ENCODE data around the gene LYPLA2. TPM values are rescaled to one million over a fixed set of nuclear protein-coding genes. Genes with fewer than 3 reads are reported as not detected.
"Not testable (repeated sequence)": the region's sequence is repeated elsewhere in the genome, so short reads cannot be mapped to it uniquely, and the experiment has no call there.

The LYPLA2 gene
- total and polyA plus RNA-seq, 2 donors (not counting 1 experiment from before 2014, with no cell fraction given): 50.6 to 60.5 TPM

- Histone ChIP-seq H3K27me3 (replicated peaks in 1 of 4; ENCODE audit: control extremely low read depth in 1 of 4, control insufficient read depth in 3 of 4, insufficient read depth in 4 of 4, low read length in 3 of 4) (no peaks in the 10 kb centered on the region), H3K4me3 (ENCODE audit: control extremely low read depth in 1 of 5, extremely low read depth in 1 of 5, insufficient read depth in 1 of 5, low read depth in 2 of 5, low read length in 4 of 5) (no peak overlapping the region), H3K9me3 (ENCODE audit: control extremely low read depth in 1 of 3, control insufficient read depth in 2 of 3, insufficient read depth in 1 of 3, low read length in 2 of 3) (no peaks in the 10 kb centered on the region), H3K79me2 (ENCODE audit: control insufficient read depth, insufficient read depth, low read length) (peaks cover 19% of the 10 kb centered on the region), H3K4me2 (replicated peaks; ENCODE audit: low read depth, low read length, poor library complexity, severe bottlenecking) (no peak overlapping the region), H3K4me1 (ENCODE audit: control insufficient read depth in 2 of 2, insufficient read depth in 2 of 2, low read length in 2 of 2) (peaks cover 11 to 22% of the 10 kb centered on the region in 2 donors), H3K27ac (ENCODE audit: low read length in 2 of 2) (peak overlapping the region in 1 of 2 donors; percentile 26), H4K20me1 (ENCODE audit: control insufficient read depth, insufficient read depth, low read length, poor library complexity, severe bottlenecking) (no peaks in the 10 kb centered on the region), H3K36me3 (replicated peaks in 1 of 2; ENCODE audit: control extremely low read depth in 1 of 2, control insufficient read depth in 1 of 2, extremely low read depth in 1 of 2, insufficient read depth in 2 of 2, low read length in 1 of 2) (peaks cover 0 to 21% of the 10 kb centered on the region in 2 experiments), H2AFZ (ENCODE audit: insufficient read depth, low read depth, low read length, poor library complexity, severe bottlenecking) (no peak overlapping the region), H3K9ac (ENCODE audit: low read length) (no peak overlapping the region)
- Mint-ChIP-seq H3K27ac (peak overlapping the region; percentile 6), H3K9me3 (ENCODE audit: insufficient read depth) (no peaks in the 10 kb centered on the region), H3K27me3 (no peaks in the 10 kb centered on the region), H3K4me3 (peak overlapping the region; percentile 16), H3K4me1 (peaks cover 23% of the 10 kb centered on the region)
- intact Hi-C loops (cut with micrococcal nuclease): no loop called here
- DNase-seq (no peak), ATAC-seq (ENCODE audit: low read depth) (no peak)
- no peak for TF ChIP-seq EZH2 (IDR thresholded peaks at IDR 0.05; ENCODE audit: borderline replicate concordance, insufficient read depth, low read depth, low read length, poor library complexity, severe bottlenecking)
- no peak for TF ChIP-seq CTCF (IDR thresholded peaks at IDR 0.05)
- ChIA-PET POLR2A (interaction anchor here (0.6 to 0.7 kb wide), 2 partner anchors 264 to 926 kb away, joined by 4 to 9 read pairs; no protein-coding TSS in a partner anchor), CTCF (interaction anchor here (0.8 to 1.5 kb wide), 2 partner anchors 17 to 123 kb away, joined by 3 to 5 read pairs; no protein-coding TSS in a partner anchor)
- WGBS (ENCODE audit: insufficient coverage): 93% methylated on average over 15 of the region's 21 CpGs
Observed at GRCh38 chr1:23793861-23794731, 3.2 kb downstream of the LYPLA2 start.

GRCh38 chr1:23794732-23795182, 3.8 kb downstream of the LYPLA2 start:
- DNase-seq; H3K27me3 Mint-ChIP-seq; H3K9me3 Mint-ChIP-seq (ENCODE audit: insufficient read depth); H3K9me3 ChIP-seq (ENCODE audit: control extremely low read depth in 1 of 3, control insufficient read depth in 2 of 3, insufficient read depth in 1 of 3, low read length in 2 of 3); H3K27ac Mint-ChIP-seq; H4K20me1 ChIP-seq (ENCODE audit: control insufficient read depth, insufficient read depth, low read length, poor library complexity, severe bottlenecking); H2AFZ ChIP-seq (ENCODE audit: insufficient read depth, low read depth, low read length, poor library complexity, severe bottlenecking); H3K4me2 ChIP-seq (replicated peaks; ENCODE audit: low read depth, low read length, poor library complexity, severe bottlenecking); H3K9ac ChIP-seq (ENCODE audit: low read length); H3K27ac ChIP-seq (ENCODE audit: low read length in 2 of 2); intact Hi-C loops (cut with micrococcal nuclease); H3K4me3 Mint-ChIP-seq; ATAC-seq (ENCODE audit: low read depth); H3K4me3 ChIP-seq (ENCODE audit: control extremely low read depth in 1 of 5, extremely low read depth in 1 of 5, insufficient read depth in 1 of 5, low read depth in 2 of 5, low read length in 4 of 5); H3K27me3 ChIP-seq (replicated peaks in 1 of 4; ENCODE audit: control extremely low read depth in 1 of 4, control insufficient read depth in 3 of 4, insufficient read depth in 4 of 4, low read length in 3 of 4): not testable (repeated sequence)
- Histone ChIP-seq H3K4me1 (ENCODE audit: control insufficient read depth in 2 of 2, insufficient read depth in 2 of 2, low read length in 2 of 2) (peaks cover 17 to 28% of the 10 kb centered on the region in 2 donors), H3K79me2 (ENCODE audit: control insufficient read depth, insufficient read depth, low read length) (peaks cover 19% of the 10 kb centered on the region), H3K36me3 (replicated peaks in 1 of 2; ENCODE audit: control extremely low read depth in 1 of 2, control insufficient read depth in 1 of 2, extremely low read depth in 1 of 2, insufficient read depth in 2 of 2, low read length in 1 of 2) (peaks cover 0 to 21% of the 10 kb centered on the region in 2 experiments)
- POLR2A ChIA-PET: interaction anchor here (0.7 kb wide), 1 partner anchor 265 kb away, joined by 9 read pairs; no protein-coding TSS in a partner anchor
- CTCF ChIA-PET: interaction anchor here (1.5 kb wide), 1 partner anchor 16 kb away, joined by 5 read pairs; no protein-coding TSS in a partner anchor
- peaks cover 25% of the 10 kb centered on the region for H3K4me1 Mint-ChIP-seq
- WGBS (ENCODE audit: insufficient coverage): 81% methylated on average over 5 of the region's 9 CpGs
